Thyroid gland (tissue), 4 donors: ENCODE measurements around the gene KCNMA1.

Experiments
- CTCF ChIP-seq, 6 experiments: fragments of 200-600 bp in 3 of 6; fragments of 450-650 bp in 3 of 6; sonication (generic) in 3 of 6; IDR thresholded peaks; one replicate each; pipeline ENCODE4 v1.5.1; 2016 to 2019; ENCODE audit warnings: antibody characterized with exemption in 6 of 6, mild to moderate bottlenecking in 2 of 6, inconsistent platforms in 1 of 6, moderate library complexity in 1 of 6
- POLR2A ChIP-seq, 2 donors: fragments of 450-650 bp; IDR thresholded peaks; one replicate each; pipeline ENCODE4 v1.6.1; 2017; ENCODE audit warnings: antibody characterized with exemption in 2 of 2, mild to moderate bottlenecking in 2 of 2, moderate library complexity in 1 of 2

DNA sequence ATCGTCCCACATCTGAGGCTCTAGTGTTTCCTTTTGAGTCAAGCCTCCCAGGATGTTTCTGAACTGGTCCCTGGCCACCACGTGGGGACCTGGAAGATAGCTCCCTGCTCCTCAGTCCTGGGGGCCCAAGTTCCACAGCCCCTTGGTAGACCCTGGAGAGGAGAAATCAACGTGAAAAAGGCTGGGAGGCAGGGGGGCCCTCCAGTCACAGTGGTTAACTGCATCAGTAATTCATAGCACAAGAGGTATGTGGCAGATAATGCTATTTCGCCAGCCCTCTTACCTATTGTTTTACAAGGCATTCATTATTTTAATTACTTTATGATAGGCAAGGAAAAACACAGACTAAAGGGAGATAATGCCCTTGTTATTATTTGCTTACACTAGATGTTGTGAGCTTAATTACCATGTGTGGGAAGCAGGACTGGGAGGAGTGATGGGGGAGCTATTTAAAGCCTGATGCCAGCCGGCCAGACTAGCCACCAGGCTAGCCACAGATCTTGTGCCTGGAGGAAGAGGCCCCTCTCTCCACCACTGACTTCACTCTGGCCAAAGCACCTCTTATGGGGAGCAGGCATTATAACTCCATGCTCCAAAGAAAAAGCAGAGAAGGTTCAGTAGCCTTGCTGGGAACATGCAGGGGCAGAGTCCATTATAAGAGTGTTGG is 230.7 kb downstream of the KCNMA1 start:
- TF ChIP-seq CTCF (IDR thresholded peaks at IDR 0.05) (no peak), POLR2A (IDR thresholded peaks at IDR 0.05) (no peak)
